ENCODE data around the gene LAMP1. TPM values are rescaled to one million over a fixed set of nuclear protein-coding genes. Genes with fewer than 3 reads are reported as not detected.
A peak's percentile ranks its signal among the peaks of the same experiment; 100 is the strongest.
"Not testable (repeated sequence)": the region's sequence is repeated elsewhere in the genome, so short reads cannot be mapped to it uniquely, and the experiment has no call there.

LAMP1 gene
- total RNA-seq, 3 donors from 2014 or later (not counting 1 experiment from before 2014, with no cell fraction given): 137 to 168 (median 159) TPM

DNA sequence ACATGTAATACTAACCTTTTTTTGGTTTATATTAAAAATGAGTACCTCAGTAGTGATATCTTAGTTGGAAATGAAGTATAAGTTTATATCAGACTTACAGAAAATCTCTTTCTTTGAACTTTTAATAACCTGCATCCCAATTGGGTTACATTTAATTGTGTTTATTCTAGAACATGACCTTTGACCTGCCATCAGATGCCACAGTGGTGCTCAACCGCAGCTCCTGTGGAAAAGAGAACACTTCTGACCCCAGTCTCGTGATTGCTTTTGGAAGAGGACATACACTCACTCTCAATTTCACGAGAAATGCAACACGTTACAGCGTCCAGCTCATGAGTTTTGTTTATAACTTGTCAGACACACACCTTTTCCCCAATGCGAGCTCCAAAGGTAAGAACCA lies 12.4 kb downstream of the LAMP1 start:
- DNase-seq: no peak
- peaks cover 18 to 32% of the 10 kb centered on the region in 2 donors for H3K4me1 Mint-ChIP-seq

DNA sequence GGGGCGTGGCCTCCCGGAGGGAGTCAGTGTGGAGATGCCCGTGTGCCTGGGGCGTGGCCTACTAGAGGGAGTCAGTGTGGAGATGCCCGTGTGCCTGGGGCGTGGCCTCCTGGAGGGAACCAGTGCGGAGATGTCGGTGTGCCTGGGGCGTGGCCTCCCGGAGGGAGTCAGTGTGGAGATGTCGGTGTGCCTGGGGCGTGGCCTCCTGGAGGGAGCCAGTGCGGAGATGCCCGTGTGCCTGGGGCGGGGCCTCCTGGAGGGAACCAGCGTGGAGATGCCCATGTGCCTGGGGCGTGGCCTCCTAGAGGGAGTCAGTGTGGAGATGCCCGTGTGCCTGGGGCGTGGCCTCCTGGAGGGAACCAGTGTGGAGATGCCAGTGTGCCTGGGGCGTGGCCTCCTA lies 17.1 kb downstream of the LAMP1 start:
- DNase-seq; H3K27me3 Mint-ChIP-seq (ENCODE audit: low read depth in 2 of 2); H3K4me3 Mint-ChIP-seq; H3K4me3 ChIP-seq (ENCODE audit: low read length); H3K27me3 ChIP-seq (ENCODE audit: control insufficient read depth, insufficient read depth, low read length); H3K4me1 ChIP-seq (ENCODE audit: control insufficient read depth, insufficient read depth, low read length); H3K27ac Mint-ChIP-seq; H3K36me3 Mint-ChIP-seq; ATAC-seq; intact Hi-C loops (cut with micrococcal nuclease); H3K9me3 Mint-ChIP-seq; H3K27ac ChIP-seq (ENCODE audit: low read length); H3K9me3 ChIP-seq (ENCODE audit: control insufficient read depth, insufficient read depth, low read length): not testable (repeated sequence)
- H3K4me1 Mint-ChIP-seq: peaks cover 22 to 26% of the 10 kb centered on the region in 2 donors
- 98% methylated on average over 19 of the region's 20 CpGs for WGBS (ENCODE audit: insufficient coverage)
- peaks cover 39% of the 10 kb centered on the region for H3K36me3 ChIP-seq (ENCODE audit: control insufficient read depth, insufficient read depth, low read length)

More for the DNA sequence above, 12.4 kb downstream of the LAMP1 start:
- H3K4me1 ChIP-seq (ENCODE audit: control insufficient read depth, insufficient read depth, low read length): no peaks in the 10 kb centered on the region
- intact Hi-C loops (cut with micrococcal nuclease): no loop called here
- H3K36me3 ChIP-seq (ENCODE audit: control insufficient read depth, insufficient read depth, low read length): peaks cover 35% of the 10 kb centered on the region
- 97% methylated on average over 5 of the region's 6 CpGs for WGBS (ENCODE audit: insufficient coverage)
- H3K4me3 ChIP-seq (ENCODE audit: low read length): no peak overlapping the region
- H3K9me3 Mint-ChIP-seq: no peaks in the 10 kb centered on the region
- TF ChIP-seq, protein P1, sequence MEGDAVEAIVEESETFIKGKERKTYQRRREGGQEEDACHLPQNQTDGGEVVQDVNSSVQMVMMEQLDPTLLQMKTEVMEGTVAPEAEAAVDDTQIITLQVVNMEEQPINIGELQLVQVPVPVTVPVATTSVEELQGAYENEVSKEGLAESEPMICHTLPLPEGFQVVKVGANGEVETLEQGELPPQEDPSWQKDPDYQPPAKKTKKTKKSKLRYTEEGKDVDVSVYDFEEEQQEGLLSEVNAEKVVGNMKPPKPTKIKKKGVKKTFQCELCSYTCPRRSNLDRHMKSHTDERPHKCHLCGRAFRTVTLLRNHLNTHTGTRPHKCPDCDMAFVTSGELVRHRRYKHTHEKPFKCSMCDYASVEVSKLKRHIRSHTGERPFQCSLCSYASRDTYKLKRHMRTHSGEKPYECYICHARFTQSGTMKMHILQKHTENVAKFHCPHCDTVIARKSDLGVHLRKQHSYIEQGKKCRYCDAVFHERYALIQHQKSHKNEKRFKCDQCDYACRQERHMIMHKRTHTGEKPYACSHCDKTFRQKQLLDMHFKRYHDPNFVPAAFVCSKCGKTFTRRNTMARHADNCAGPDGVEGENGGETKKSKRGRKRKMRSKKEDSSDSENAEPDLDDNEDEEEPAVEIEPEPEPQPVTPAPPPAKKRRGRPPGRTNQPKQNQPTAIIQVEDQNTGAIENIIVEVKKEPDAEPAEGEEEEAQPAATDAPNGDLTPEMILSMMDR (IDR thresholded peaks at IDR 0.05): no peak
- no peak for ATAC-seq
- H3K27me3 ChIP-seq (ENCODE audit: control insufficient read depth, insufficient read depth, low read length): no peaks in the 10 kb centered on the region
- peaks cover 7% of the 10 kb centered on the region for H3K36me3 Mint-ChIP-seq
- H3K4me3 Mint-ChIP-seq: no peak overlapping the region
- H3K9me3 ChIP-seq (ENCODE audit: control insufficient read depth, insufficient read depth, low read length): no peaks in the 10 kb centered on the region
- no peak overlapping the region for H3K27ac Mint-ChIP-seq
- no peak overlapping the region for H3K27ac ChIP-seq (ENCODE audit: low read length)
- no peaks in the 10 kb centered on the region for H3K27me3 Mint-ChIP-seq (ENCODE audit: low read depth in 2 of 2)

DNA sequence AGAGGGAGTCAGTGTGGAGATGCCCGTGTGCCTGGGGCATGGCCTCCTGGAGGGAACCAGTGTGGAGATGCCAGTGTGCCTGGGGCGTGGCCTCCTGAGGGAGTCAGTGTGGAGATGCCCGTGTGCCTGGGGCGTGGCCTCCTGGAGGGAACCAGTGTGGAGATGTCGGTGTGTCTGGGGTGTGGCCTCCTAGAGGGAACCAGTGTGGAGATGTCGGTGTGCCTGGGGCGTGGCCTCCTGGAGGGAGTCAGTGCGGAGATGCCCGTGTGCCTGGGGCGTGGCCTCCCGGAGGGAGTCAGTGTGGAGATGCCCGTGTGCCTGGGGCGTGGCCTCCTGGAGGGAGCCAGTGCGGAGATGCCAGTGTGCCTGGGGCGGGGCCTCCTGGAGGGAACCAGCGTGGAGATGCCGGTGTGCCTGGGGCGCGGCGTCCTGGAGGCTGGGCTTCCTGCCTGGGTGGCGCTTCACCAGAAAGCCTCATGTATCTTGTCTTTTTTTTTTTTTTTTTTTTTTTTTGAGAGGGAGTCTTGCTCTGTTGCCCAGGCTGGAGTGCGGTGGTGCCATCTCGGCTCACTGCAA lies 17.9 kb downstream of the LAMP1 start:
- DNase-seq; ATAC-seq; H3K27me3 Mint-ChIP-seq (ENCODE audit: low read depth in 2 of 2); H3K27me3 ChIP-seq (ENCODE audit: control insufficient read depth, insufficient read depth, low read length); H3K27ac ChIP-seq (ENCODE audit: low read length); H3K36me3 Mint-ChIP-seq; intact Hi-C loops (cut with micrococcal nuclease); H3K9me3 Mint-ChIP-seq; H3K9me3 ChIP-seq (ENCODE audit: control insufficient read depth, insufficient read depth, low read length); H3K4me3 ChIP-seq (ENCODE audit: low read length); H3K4me1 ChIP-seq (ENCODE audit: control insufficient read depth, insufficient read depth, low read length): not testable (repeated sequence)
- H3K27ac Mint-ChIP-seq: peak overlapping the region; percentile 43 to 51
- H3K4me1 Mint-ChIP-seq: peaks cover 22 to 26% of the 10 kb centered on the region in 2 donors
- H3K4me3 Mint-ChIP-seq: peak overlapping the region; percentile 10
- WGBS (ENCODE audit: insufficient coverage): 94% methylated on average over 23 of the region's 23 CpGs
- H3K36me3 ChIP-seq (ENCODE audit: control insufficient read depth, insufficient read depth, low read length): peaks cover 42% of the 10 kb centered on the region

DNA sequence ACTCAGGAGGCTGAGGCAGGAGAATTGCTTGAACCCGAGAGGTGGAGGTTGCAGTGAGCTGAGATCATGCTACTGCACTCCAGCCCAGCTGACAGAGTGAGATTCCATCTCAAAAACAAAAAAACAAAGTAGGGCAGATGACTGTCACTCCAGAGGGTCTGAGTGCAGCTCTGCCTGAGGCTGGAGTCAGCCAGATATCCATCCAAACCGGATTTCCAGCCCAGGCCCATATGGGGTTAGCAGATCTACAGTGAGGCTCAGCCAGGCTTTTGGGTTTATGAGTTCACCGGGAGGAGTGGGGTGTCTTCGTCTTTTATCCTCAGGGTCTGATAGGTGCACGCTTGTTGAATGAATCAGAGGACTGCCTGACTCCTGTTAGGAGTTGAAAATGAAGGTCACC lies 19.0 kb downstream of the LAMP1 start:
- Histone ChIP-seq H3K9me3 (ENCODE audit: control insufficient read depth, insufficient read depth, low read length) (no peaks in the 10 kb centered on the region), H3K36me3 (ENCODE audit: control insufficient read depth, insufficient read depth, low read length) (peaks cover 44% of the 10 kb centered on the region), H3K27me3 (ENCODE audit: control insufficient read depth, insufficient read depth, low read length) (no peaks in the 10 kb centered on the region), H3K4me3 (ENCODE audit: low read length) (no peak overlapping the region), H3K27ac (ENCODE audit: low read length) (no peak overlapping the region), H3K4me1 (ENCODE audit: control insufficient read depth, insufficient read depth, low read length) (no peaks in the 10 kb centered on the region)
- Mint-ChIP-seq H3K27ac (no peak overlapping the region), H3K36me3 (peaks cover 6% of the 10 kb centered on the region), H3K27me3 (ENCODE audit: low read depth in 2 of 2) (no peaks in the 10 kb centered on the region), H3K4me1 (peaks cover 22% of the 10 kb centered on the region in 2 donors), H3K4me3 (no peak overlapping the region), H3K9me3 (no peaks in the 10 kb centered on the region)
- intact Hi-C loops (cut with micrococcal nuclease): no loop called here
- 93% methylated on average over 5 of the region's 5 CpGs for WGBS (ENCODE audit: insufficient coverage)
- TF ChIP-seq, protein P1 (IDR thresholded peaks at IDR 0.05): no peak
- ATAC-seq (no peak), DNase-seq (no peak)

All from natural killer cell (primary cell).